CD4-positive, alpha-beta memory T cell (primary cell): ENCODE results near the gene EPB41L4A. TPM values are rescaled to one million over a fixed set of nuclear protein-coding genes. Genes with fewer than 3 reads are reported as not detected.

Source experiments
- CTCF ChIA-PET: fragments of 350-600 bp; sonication (Branson Sonifier 250); formaldehyde crosslinking; loops from one replicate; lab custom pipeline; 2021; ENCODE audit warnings: inconsistent platforms; ENCODE audit not compliant: partially characterized antibody; lab: Charles Lee
- POLR2A ChIA-PET: fragments of 350-600 bp; sonication (Branson Sonifier 250); formaldehyde crosslinking; loops from one replicate; lab custom pipeline; 2021; ENCODE audit not compliant: partially characterized antibody; lab: Charles Lee
- DNase-seq, 5 donors: peaks; one replicate each; pipeline versions ENCODE4 v3.0.0 to v3.0.0-alpha.2; 2020 to 2022; ENCODE audit warnings: mixed read lengths in 1 of 5
- H3K27ac ChIP-seq: one replicate; pipeline ENCODE4 v1.7.0; 2013; ENCODE audit warnings: low read depth, low read length
- H3K27me3 ChIP-seq: 2 replicates; pipeline ENCODE4 v1.7.0; 2013; ENCODE audit warnings: mild to moderate bottlenecking, low read length, moderate library complexity; ENCODE audit not compliant: insufficient read depth
- H3K36me3 ChIP-seq: 2 replicates; pipeline ENCODE4 v1.7.0; 2013; ENCODE audit warnings: mild to moderate bottlenecking, low read length, moderate library complexity; ENCODE audit not compliant: insufficient read depth
- H3K4me1 ChIP-seq: 2 replicates; pipeline ENCODE4 v1.7.0; 2013; ENCODE audit warnings: mild to moderate bottlenecking, low read length, moderate library complexity; ENCODE audit not compliant: insufficient read depth
- H3K4me3 ChIP-seq, 2 donors: one replicate each; pipeline ENCODE4 v1.7.0; 2013; ENCODE audit warnings: low read length in 2 of 2, mild to moderate bottlenecking in 1 of 2
- H3K9me3 ChIP-seq, 2 donors: one replicate each; pipeline ENCODE4 v1.7.0; 2013; ENCODE audit warnings: low read length in 2 of 2, control low read depth in 1 of 2; ENCODE audit not compliant: control insufficient read depth in 1 of 2
- H3K27ac Mint-ChIP-seq, 7 donors: one replicate each; pipeline ENCODE4 v1.8.0; 2020 to 2021; ENCODE audit warnings: mixed read lengths in 7 of 7, mild to moderate bottlenecking in 6 of 7, inconsistent platforms in 3 of 7, moderate library complexity in 3 of 7
- H3K27me3 Mint-ChIP-seq, 2 donors: one replicate each; pipeline ENCODE4 v1.8.0; 2020 to 2021; ENCODE audit warnings: mixed read lengths in 2 of 2
- H3K36me3 Mint-ChIP-seq, 2 donors: one replicate each; pipeline ENCODE4 v1.8.0; 2020 to 2021; ENCODE audit warnings: mixed read lengths in 2 of 2, inconsistent platforms in 1 of 2, mild to moderate bottlenecking in 1 of 2
- H3K4me1 Mint-ChIP-seq, 4 donors: one replicate each; pipeline ENCODE4 v1.8.0; 2020 to 2021; ENCODE audit warnings: mixed read lengths in 4 of 4, mild to moderate bottlenecking in 1 of 4
- H3K4me3 Mint-ChIP-seq, 8 donors: one replicate each; pipeline ENCODE4 v1.8.0; 2020 to 2021; ENCODE audit warnings: mixed read lengths in 8 of 8, mild to moderate bottlenecking in 7 of 8, moderate library complexity in 6 of 8, inconsistent platforms in 3 of 8
- H3K9me3 Mint-ChIP-seq, 8 donors: one replicate each; pipeline ENCODE4 v1.8.0; 2020 to 2021; ENCODE audit warnings: mixed read lengths in 8 of 8, mild to moderate bottlenecking in 5 of 8, inconsistent platforms in 3 of 8, moderate library complexity in 1 of 8
- intact Hi-C: fragments of 100-400 bp; cut with micrococcal nuclease; formaldehyde crosslinking; loops from one replicate; pipeline ENCODE4 v1.15.1; 2023
- polyA plus RNA-seq, 2 donors: library from polyadenylated mRNA; unstranded; fragments of 300-500 nt; fragmentation: Illumina TruSeq; gene quantifications; one replicate each; pipeline ENCODE4 v1.2.3, GENCODE V29; 2021
- total RNA-seq, 2 experiments: library from RNA; stranded (reverse); gene quantifications; one replicate each; pipeline ENCODE4 v1.2.3, GENCODE V29; 2021

Gene EPB41L4A
- total and polyA plus RNA-seq, 4 experiments from 2014 or later: 0.30 to 1.1 (median 0.72) TPM

DNA sequence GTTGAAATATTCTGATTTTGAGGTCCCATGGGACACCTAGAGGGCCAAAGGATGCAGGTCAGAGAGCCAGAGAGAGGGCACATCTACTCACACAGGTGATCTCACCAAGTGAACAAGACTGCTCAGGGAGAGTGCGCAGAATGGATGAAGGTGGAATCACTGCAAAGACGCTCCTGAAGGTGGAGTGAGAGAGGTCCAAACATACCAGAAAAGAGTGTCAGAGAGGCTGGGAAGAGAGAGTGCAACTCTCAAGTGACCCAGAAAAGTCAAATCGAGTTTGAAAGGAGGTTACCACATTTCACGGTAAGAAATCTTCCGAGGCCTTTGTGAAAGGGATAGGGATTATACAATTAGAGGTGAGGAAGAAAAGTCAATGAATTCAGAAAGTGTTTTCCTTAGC lies 173.4 kb downstream of the EPB41L4A start:
- Mint-ChIP-seq H3K36me3 (no peaks in the 10 kb centered on the region), H3K9me3 (no peaks in the 10 kb centered on the region), H3K27me3 (peaks cover 2 to 6% of the 10 kb centered on the region in 2 donors), H3K27ac (no peak overlapping the region), H3K4me3 (no peak overlapping the region), H3K4me1 (no peaks in the 10 kb centered on the region)
- H3K36me3 ChIP-seq: no peaks in the 10 kb centered on the region
- DNase-seq: no peak
- H3K9me3 ChIP-seq: no peaks in the 10 kb centered on the region
- no peak overlapping the region for H3K4me3 ChIP-seq
- no peaks in the 10 kb centered on the region for H3K27me3 ChIP-seq
- intact Hi-C loops: no loop called here
- CTCF ChIA-PET: no interaction called here
- no peaks in the 10 kb centered on the region for H3K4me1 ChIP-seq
- POLR2A ChIA-PET: no interaction called here
- H3K27ac ChIP-seq: no peak overlapping the region

DNA sequence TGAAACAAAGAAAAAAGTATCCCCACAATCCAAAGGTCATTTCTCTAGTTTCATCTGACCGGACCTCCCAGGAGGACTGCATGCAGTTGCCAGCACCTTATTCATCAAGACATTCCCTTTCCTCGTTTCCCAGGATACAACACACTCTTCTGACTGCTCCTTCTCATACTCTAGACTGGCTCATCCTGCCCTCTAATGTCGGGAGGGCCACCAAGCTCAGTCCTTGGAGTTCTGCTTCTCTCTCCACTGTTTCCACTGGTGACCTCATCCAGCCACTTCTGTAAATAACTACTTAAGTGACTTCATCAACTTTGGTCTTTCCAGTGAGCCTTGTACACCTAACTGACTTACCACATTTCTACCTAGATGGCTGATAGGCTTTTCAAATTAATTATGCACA lies 179.1 kb downstream of the EPB41L4A start:
- H3K27me3 Mint-ChIP-seq: peaks cover 3 to 8% of the 10 kb centered on the region in 2 donors
- intact Hi-C loops: no loop called here
- H3K27ac Mint-ChIP-seq: no peak overlapping the region
- H3K4me1 Mint-ChIP-seq: no peaks in the 10 kb centered on the region
- POLR2A ChIA-PET: no interaction called here
- Histone ChIP-seq H3K27me3 (no peaks in the 10 kb centered on the region), H3K4me1 (no peaks in the 10 kb centered on the region), H3K27ac (no peak overlapping the region), H3K9me3 (no peaks in the 10 kb centered on the region), H3K36me3 (no peaks in the 10 kb centered on the region), H3K4me3 (no peak overlapping the region)
- H3K36me3 Mint-ChIP-seq: no peaks in the 10 kb centered on the region
- peaks cover 0 to 2% (median 0%) of the 10 kb centered on the region in 8 donors for H3K9me3 Mint-ChIP-seq
- CTCF ChIA-PET: no interaction called here
- H3K4me3 Mint-ChIP-seq: no peak overlapping the region
- no peak for DNase-seq

DNA sequence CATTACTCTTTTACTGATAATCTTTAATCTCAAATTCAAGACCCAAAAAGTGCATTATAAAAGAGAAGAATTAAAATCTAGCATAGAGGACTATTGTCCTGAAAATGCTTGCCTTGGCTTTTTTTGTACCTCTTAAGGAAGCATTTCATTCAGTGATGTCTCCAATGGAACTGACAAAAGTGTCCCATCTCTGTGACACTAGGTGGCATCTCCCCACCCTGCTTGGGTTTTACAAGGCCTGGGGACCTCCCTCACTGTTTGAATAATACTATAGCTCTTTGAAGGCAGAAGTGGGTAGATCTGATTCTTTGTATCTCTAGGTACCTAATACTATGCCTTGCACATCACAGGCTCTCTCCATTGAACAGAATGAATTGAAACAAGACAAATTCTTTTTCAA lies 180.6 kb downstream of the EPB41L4A start:
- intact Hi-C loops: no loop called here
- DNase-seq: no peak
- CTCF ChIA-PET: no interaction called here
- H3K4me3 ChIP-seq: no peak overlapping the region
- Mint-ChIP-seq H3K27ac (no peak overlapping the region), H3K4me1 (no peaks in the 10 kb centered on the region), H3K9me3 (peaks cover 0 to 2% (median 0%) of the 10 kb centered on the region in 8 donors), H3K4me3 (no peak overlapping the region), H3K36me3 (no peaks in the 10 kb centered on the region), H3K27me3 (peaks cover 0 to 6% of the 10 kb centered on the region in 2 donors)
- POLR2A ChIA-PET: no interaction called here
- H3K9me3 ChIP-seq: no peaks in the 10 kb centered on the region
- no peaks in the 10 kb centered on the region for H3K4me1 ChIP-seq
- no peak overlapping the region for H3K27ac ChIP-seq
- H3K36me3 ChIP-seq: no peaks in the 10 kb centered on the region
- no peaks in the 10 kb centered on the region for H3K27me3 ChIP-seq

DNA sequence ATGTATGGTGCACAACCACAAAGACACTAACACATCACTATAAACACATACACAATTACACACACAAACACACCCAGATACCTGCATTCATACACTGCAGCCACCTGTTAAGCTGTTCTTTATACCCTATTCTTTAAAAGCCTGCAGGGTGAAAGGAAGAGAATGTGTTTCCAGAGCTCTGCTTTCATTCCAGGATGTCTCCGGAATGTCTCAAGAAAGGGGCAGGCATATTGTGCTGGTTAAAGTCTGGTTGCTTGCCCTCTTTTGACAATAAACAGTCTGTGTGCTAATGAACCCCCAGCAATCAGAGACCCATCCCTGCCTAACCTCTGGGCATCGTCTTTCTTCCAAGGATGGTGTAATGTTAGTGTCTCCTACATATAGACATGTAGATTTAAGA lies 181.6 kb downstream of the EPB41L4A start:
- H3K9me3 Mint-ChIP-seq: peaks cover 0 to 2% (median 0%) of the 10 kb centered on the region in 8 donors
- Histone ChIP-seq H3K27me3 (no peaks in the 10 kb centered on the region), H3K9me3 (no peaks in the 10 kb centered on the region), H3K27ac (no peak overlapping the region), H3K36me3 (no peaks in the 10 kb centered on the region), H3K4me1 (no peaks in the 10 kb centered on the region), H3K4me3 (no peak overlapping the region)
- H3K4me3 Mint-ChIP-seq: no peak overlapping the region
- H3K36me3 Mint-ChIP-seq: no peaks in the 10 kb centered on the region
- POLR2A ChIA-PET: no interaction called here
- CTCF ChIA-PET: no interaction called here
- DNase-seq: no peak
- peaks cover 0 to 6% of the 10 kb centered on the region in 2 donors for H3K27me3 Mint-ChIP-seq
- no peak overlapping the region for H3K27ac Mint-ChIP-seq
- no peaks in the 10 kb centered on the region for H3K4me1 Mint-ChIP-seq
- intact Hi-C loops: no loop called here

DNA sequence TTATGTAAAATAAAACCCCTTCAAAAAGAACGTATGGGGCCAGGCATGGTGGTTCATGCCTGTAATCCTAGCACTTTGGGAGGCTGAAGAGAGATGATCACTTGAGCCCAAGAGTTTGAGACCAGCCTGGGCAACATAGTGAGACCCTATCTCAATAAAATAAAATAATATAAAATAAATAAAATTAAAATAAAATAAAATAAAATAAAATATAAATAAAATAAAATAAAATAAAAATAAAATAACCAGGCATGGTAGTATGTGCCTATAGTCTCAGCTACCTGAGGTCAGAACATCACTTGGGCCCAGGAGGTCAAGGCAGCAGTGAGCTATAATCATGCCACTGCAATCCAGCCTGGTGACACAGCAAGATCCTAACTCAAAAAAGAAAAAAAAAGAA lies 185.1 kb downstream of the EPB41L4A start:
- ChIA-PET POLR2A (no interaction called here), CTCF (no interaction called here)
- Mint-ChIP-seq H3K36me3 (no peaks in the 10 kb centered on the region), H3K27me3 (peaks cover 0 to 5% of the 10 kb centered on the region in 2 donors), H3K27ac (no peak overlapping the region), H3K9me3 (peaks cover 0 to 2% (median 0%) of the 10 kb centered on the region in 8 donors), H3K4me1 (no peaks in the 10 kb centered on the region), H3K4me3 (no peak overlapping the region)
- intact Hi-C loops: no loop called here
- H3K27ac ChIP-seq: no peak overlapping the region
- no peaks in the 10 kb centered on the region for H3K4me1 ChIP-seq
- no peak for DNase-seq
- H3K9me3 ChIP-seq: no peaks in the 10 kb centered on the region
- H3K27me3 ChIP-seq: no peaks in the 10 kb centered on the region
- H3K36me3 ChIP-seq: no peaks in the 10 kb centered on the region
- no peak overlapping the region for H3K4me3 ChIP-seq

DNA sequence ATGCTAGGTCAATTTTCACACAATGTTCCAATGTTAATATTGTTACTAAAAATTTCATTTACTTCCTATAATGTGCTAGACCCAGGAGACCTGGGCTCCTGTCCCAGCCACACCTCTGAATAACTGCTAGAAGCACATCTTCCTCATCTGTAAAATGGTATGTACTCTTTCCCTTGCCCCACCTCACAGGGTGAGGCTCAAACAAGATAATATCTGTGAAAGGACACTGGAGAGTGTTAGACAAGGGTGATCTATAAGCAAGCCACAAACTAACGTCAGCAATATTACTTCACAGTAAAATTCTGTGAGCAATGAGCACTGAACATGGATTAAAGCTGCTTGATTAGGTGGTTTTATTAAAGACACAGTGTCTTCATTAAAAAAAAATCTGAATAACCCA lies 186.4 kb downstream of the EPB41L4A start:
- Mint-ChIP-seq H3K36me3 (no peaks in the 10 kb centered on the region), H3K27ac (no peak overlapping the region), H3K4me3 (no peak overlapping the region), H3K4me1 (no peaks in the 10 kb centered on the region), H3K9me3 (peaks cover 0 to 2% (median 0%) of the 10 kb centered on the region in 8 donors), H3K27me3 (peaks cover 0 to 5% of the 10 kb centered on the region in 2 donors)
- H3K36me3 ChIP-seq: no peaks in the 10 kb centered on the region
- ChIA-PET POLR2A (no interaction called here), CTCF (no interaction called here)
- intact Hi-C loops: no loop called here
- H3K27ac ChIP-seq: no peak overlapping the region
- no peak for DNase-seq
- no peaks in the 10 kb centered on the region for H3K27me3 ChIP-seq
- H3K4me3 ChIP-seq: no peak overlapping the region
- H3K4me1 ChIP-seq: no peaks in the 10 kb centered on the region
- H3K9me3 ChIP-seq: no peaks in the 10 kb centered on the region

DNA sequence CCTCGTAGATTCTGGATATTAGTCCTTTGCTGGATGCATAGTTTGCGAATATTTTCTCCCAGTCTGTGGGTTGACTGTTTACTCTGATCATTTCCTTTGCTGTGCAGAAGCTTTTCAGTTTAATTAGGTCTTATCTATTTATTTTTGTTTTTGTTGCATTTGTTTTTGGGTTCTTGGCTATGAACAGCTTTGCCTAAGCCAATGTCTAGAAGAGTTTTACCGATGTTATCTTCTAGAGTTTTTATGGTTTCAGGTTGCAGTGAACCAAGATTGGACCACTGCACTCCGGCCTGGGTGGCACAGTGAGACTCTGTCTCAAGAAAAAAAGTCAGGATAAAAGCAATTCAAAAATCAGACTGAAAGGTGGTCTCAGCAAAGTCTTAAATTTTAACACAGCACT lies 188.5 kb downstream of the EPB41L4A start:
- POLR2A ChIA-PET: no interaction called here
- no peak for DNase-seq
- no peak overlapping the region for H3K27ac ChIP-seq
- no peak overlapping the region for H3K4me3 ChIP-seq
- CTCF ChIA-PET: no interaction called here
- H3K27me3 Mint-ChIP-seq: peaks cover 0 to 2% of the 10 kb centered on the region in 2 donors
- H3K9me3 ChIP-seq: no peaks in the 10 kb centered on the region
- H3K36me3 ChIP-seq: no peaks in the 10 kb centered on the region
- intact Hi-C loops: no loop called here
- H3K4me1 Mint-ChIP-seq: no peaks in the 10 kb centered on the region
- no peaks in the 10 kb centered on the region for H3K9me3 Mint-ChIP-seq
- no peaks in the 10 kb centered on the region for H3K27me3 ChIP-seq
- H3K4me1 ChIP-seq: no peaks in the 10 kb centered on the region
- H3K27ac Mint-ChIP-seq: no peak overlapping the region
- no peak overlapping the region for H3K4me3 Mint-ChIP-seq
- no peaks in the 10 kb centered on the region for H3K36me3 Mint-ChIP-seq

DNA sequence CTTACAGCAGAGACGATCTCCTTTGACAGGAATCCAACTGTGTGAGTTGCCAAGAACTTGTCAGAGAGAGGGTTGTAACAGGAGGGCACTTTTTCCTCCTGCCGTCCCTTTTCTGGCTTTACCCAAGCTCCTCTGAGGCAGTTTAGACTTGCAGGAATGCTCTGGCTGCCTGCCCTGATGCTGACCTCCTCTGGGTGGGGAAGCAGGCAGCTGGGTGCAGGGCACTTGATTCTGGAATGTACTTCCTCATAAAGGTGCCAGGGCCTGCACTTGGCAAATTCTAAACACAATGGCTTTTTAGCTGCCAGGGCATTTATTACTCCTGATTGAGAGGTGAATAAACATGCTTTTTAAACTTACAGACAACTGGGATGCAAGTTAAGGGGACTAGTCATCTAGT lies 190.4 kb downstream of the EPB41L4A start:
- H3K4me1 Mint-ChIP-seq: no peaks in the 10 kb centered on the region

More for the DNA sequence above, 190.4 kb downstream of the EPB41L4A start:
- POLR2A ChIA-PET: no interaction called here
- no peak overlapping the region for H3K27ac ChIP-seq
- DNase-seq: no peak
- Mint-ChIP-seq H3K27me3 (peaks cover 0 to 2% of the 10 kb centered on the region in 2 donors), H3K36me3 (no peaks in the 10 kb centered on the region), H3K9me3 (no peaks in the 10 kb centered on the region), H3K27ac (no peak overlapping the region), H3K4me3 (no peak overlapping the region)
- H3K36me3 ChIP-seq: no peaks in the 10 kb centered on the region
- no peaks in the 10 kb centered on the region for H3K27me3 ChIP-seq
- no peak overlapping the region for H3K4me3 ChIP-seq
- no peaks in the 10 kb centered on the region for H3K4me1 ChIP-seq
- CTCF ChIA-PET: no interaction called here
- H3K9me3 ChIP-seq: no peaks in the 10 kb centered on the region
- intact Hi-C loops: no loop called here
